HG02981 (cell line): Measurements from ENCODE around the gene HDLBP.

Experiments used
- ATAC-seq: cut with Tn5 transposase; IDR thresholded peaks from one replicate; pipeline ENCODE4 v1.9.1; 2021; ENCODE audit warnings: mild to moderate bottlenecking, moderate library complexity; ENCODE audit not compliant: unreplicated experiment

HDLBP gene

DNA sequence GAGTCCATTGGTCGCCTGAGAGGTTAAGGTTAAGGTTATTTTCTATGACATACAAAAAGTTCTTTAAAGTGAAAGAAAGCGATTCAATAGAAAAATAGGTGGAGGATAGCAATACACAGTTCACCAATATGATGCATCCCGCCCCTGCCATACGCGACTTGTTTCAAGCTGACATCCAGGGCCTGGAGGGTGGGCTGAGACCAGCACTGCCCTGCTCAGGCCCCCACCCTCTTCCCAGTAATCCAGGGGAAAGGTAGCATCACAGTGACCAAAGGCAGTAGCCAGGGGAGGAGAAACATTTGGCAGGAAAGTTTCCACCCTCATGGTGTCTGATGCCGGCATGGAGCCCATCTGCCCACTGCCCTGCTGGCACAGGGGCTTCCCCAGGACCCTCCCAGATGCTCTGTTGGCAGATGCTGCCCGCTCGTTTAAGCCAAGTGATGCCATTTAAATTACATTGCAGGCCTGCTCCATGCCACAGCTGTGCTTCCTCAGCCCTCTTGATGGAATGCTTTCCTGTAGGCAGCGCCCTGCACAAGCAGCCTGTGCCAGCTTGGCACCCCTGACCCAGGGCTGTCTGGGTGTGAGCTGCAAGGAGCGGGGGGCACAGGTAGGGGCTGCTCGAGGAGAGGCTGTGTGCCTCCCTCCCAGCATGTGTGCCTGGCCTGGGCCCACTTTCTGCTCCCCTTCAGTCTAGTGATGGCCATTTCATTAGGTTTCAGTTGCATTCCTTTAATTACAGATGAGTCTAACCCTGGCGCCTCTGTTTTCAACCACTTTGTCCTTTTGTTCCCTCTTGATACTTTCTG is 137.7 kb downstream of the HDLBP start:
- no peak for ATAC-seq
